ENCODE data around the gene NUPR2.

DNA sequence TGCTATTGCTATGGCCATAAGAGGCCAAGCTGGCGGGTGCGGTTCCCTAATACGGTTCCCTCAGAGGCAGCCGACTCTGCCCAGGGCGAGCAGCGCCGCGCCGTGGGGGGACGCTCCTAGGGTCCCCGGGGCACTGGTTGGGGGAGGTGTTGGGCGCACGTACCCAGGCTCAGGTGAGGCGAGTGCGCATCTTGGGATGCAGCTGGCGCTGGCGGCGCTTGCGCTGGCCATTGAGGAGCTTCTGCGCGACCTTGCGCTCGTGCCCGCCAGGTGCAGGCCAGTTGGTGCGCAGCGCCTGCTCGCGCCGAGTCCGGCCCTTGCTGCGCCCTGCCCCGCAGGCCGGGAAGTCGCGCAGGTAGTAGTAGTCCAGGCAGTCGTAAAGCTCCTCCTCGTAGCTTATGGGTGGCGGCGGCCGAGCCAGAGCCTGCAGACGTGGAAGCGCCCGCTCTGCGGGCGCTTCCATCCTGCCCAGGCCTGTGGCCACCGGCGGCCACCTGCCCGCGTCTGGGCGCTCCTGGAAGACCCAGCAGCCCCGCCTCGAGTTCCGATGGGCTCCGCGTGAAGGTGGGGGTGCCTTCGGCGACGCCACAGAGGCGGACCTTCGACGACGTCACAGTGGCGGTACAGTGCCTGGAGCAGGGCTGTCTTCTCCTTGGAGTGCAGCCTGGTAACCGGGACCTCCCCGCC, at the start of gene NUPR2:
- TF ChIP-seq, protein P1, sequence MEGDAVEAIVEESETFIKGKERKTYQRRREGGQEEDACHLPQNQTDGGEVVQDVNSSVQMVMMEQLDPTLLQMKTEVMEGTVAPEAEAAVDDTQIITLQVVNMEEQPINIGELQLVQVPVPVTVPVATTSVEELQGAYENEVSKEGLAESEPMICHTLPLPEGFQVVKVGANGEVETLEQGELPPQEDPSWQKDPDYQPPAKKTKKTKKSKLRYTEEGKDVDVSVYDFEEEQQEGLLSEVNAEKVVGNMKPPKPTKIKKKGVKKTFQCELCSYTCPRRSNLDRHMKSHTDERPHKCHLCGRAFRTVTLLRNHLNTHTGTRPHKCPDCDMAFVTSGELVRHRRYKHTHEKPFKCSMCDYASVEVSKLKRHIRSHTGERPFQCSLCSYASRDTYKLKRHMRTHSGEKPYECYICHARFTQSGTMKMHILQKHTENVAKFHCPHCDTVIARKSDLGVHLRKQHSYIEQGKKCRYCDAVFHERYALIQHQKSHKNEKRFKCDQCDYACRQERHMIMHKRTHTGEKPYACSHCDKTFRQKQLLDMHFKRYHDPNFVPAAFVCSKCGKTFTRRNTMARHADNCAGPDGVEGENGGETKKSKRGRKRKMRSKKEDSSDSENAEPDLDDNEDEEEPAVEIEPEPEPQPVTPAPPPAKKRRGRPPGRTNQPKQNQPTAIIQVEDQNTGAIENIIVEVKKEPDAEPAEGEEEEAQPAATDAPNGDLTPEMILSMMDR (IDR thresholded peaks at IDR 0.05), result peak; percentile 35
- no peak for TF ChIP-seq ZFX (IDR thresholded peaks at IDR 0.05; ENCODE audit: borderline replicate concordance)

All from 22Rv1 (cell line).